ENCODE results near the gene OTX2. TPM values are rescaled to one million over a fixed set of nuclear protein-coding genes. Genes with fewer than 3 reads are reported as not detected.

Gene OTX2
- total and polyA plus RNA-seq, 9 donors, result 0.06 TPM; not detected in 8

- Histone ChIP-seq H3K27me3 (peaks cover 7% of the 10 kb centered on the region), H3K27ac (no peak overlapping the region), H3K4me3 (no peak overlapping the region), H3K36me3 (no peaks in the 10 kb centered on the region), H3K4me1 (ENCODE audit: insufficient read depth) (no peaks in the 10 kb centered on the region), H3K9me3 (peaks cover 0 to 4% of the 10 kb centered on the region in 2 donors)
- DNase-seq, result no peak
- intact Hi-C loops (cut with DNase I), result no loop called here
- WGBS, 3 donors, result 10 to 12% (median 10%) methylated on average over 37 to 39 of the region's 39 CpGs
- TF ChIP-seq CTCF (IDR thresholded peaks at IDR 0.05) (no peak), POLR2A (IDR thresholded peaks at IDR 0.05) (no peak), EP300 (IDR thresholded peaks at IDR 0.05) (no peak)
These were observed 2.7 kb downstream of the OTX2 start for GRCh38 chr14:56807386-56808109.

GRCh38 chr14:56806760-56807159, 3.5 kb downstream of the OTX2 start:
- no peaks in the 10 kb centered on the region for H3K4me1 ChIP-seq (ENCODE audit: insufficient read depth)
- intact Hi-C loops (cut with DNase I), result no loop called here

GRCh38 chr14:56805992-56806727, 4.1 kb downstream of the OTX2 start:
- Histone ChIP-seq H3K9me3 (peaks cover 0 to 5% of the 10 kb centered on the region in 2 donors), H3K27ac (no peak overlapping the region), H3K27me3 (peaks cover 7% of the 10 kb centered on the region), H3K4me1 (ENCODE audit: insufficient read depth) (no peaks in the 10 kb centered on the region), H3K4me3 (no peak overlapping the region), H3K36me3 (no peaks in the 10 kb centered on the region)
- no peak for TF ChIP-seq EP300 (IDR thresholded peaks at IDR 0.05)
- TF ChIP-seq POLR2A (IDR thresholded peaks at IDR 0.05), result no peak
- 12% methylated on average over 9 of the region's 9 CpGs for WGBS, 3 donors
- intact Hi-C loops (cut with DNase I), result no loop called here
- DNase-seq, result no peak

More at GRCh38 chr14:56806760-56807159, 3.5 kb downstream of the OTX2 start:
- Histone ChIP-seq H3K27ac (no peak overlapping the region), H3K9me3 (peaks cover 0 to 3% of the 10 kb centered on the region in 2 donors), H3K36me3 (no peaks in the 10 kb centered on the region), H3K27me3 (peaks cover 7% of the 10 kb centered on the region), H3K4me3 (no peak overlapping the region)
- DNase-seq, result no peak
- TF ChIP-seq CTCF (IDR thresholded peaks at IDR 0.05) (no peak), POLR2A (IDR thresholded peaks at IDR 0.05) (no peak), EP300 (IDR thresholded peaks at IDR 0.05) (no peak)
- WGBS, 3 donors, result 12 to 13% (median 13%) methylated on average over 4 of the region's 4 CpGs

GRCh38 chr14:56805201-56805991, 4.9 kb downstream of the OTX2 start:
- no peaks in the 10 kb centered on the region for H3K36me3 ChIP-seq
- intact Hi-C loops (cut with DNase I), result no loop called here
- H3K4me1 ChIP-seq (ENCODE audit: insufficient read depth), result no peaks in the 10 kb centered on the region
- 2 to 5% (median 3%) methylated on average over 18 of the region's 18 CpGs for WGBS, 3 donors
- no peak for TF ChIP-seq CTCF (IDR thresholded peaks at IDR 0.05)
- TF ChIP-seq EP300 (IDR thresholded peaks at IDR 0.05), result no peak
- TF ChIP-seq POLR2A (IDR thresholded peaks at IDR 0.05), result no peak
- no peak overlapping the region for H3K27ac ChIP-seq
- H3K27me3 ChIP-seq, result peaks cover 7% of the 10 kb centered on the region
- peaks cover 0 to 5% of the 10 kb centered on the region in 2 donors for H3K9me3 ChIP-seq
- H3K4me3 ChIP-seq, result no peak overlapping the region
- DNase-seq, result no peak

Measured in ovary (tissue), 9 donors.